Measurements from ENCODE around the gene CA10.

Gene CA10

DNA sequence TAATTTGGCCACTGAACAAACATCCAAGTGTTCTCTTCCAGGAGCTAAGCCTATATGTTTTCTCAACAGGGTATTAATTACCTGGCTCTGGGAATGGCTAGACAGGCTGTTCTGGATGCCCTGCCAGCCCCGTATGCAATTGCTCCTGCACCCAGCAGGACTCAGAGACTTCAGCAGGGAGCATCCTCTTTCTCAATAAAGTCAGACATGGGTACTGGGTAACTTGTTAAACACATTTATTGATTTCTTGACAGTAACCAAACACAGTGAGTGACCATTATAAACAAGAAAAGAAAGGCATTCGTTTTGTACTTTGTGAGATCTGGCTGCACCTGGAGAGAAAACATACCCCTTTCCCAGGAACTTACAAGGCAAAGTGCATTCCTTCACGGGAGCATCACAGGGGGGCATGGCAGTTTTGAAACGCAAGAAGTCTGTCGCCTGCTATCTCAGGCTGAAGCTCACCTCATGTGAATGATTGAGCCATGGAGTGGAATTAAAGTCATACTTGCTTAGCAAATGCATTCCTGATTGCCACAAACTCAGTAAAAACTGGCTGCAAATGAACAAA lies 528.3 kb downstream of the CA10 start:
- DNase-seq, result no peak

- no peak for DNase-seq
Observed at GRCh38 chr17:51629232-51629631, 529.3 kb downstream of the CA10 start.

- DNase-seq, result no peak
Observed at GRCh38 chr17:51627779-51628178, 530.7 kb downstream of the CA10 start.

- DNase-seq, result no peak
Observed at GRCh38 chr17:51618476-51618875, 540.0 kb downstream of the CA10 start.

DNA sequence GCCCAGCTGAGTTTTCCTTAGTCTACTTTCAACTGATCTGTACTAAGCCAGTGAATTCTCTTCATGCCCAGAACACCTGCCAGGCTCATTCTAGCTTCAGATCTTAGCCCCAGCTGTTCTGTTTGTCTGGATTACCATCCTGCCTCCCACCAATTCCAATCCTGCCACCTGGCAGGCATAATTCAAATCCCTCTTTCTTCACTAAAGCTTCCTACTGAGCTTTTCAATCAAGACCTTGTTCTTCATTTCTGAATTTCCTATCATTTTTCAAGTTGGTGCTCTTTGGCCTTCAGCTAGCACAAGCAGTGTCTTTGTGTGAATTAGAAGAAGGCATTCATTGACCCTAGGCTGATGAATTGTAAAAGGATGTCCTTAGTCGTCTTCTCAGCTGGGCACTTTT lies 540.5 kb downstream of the CA10 start:
- DNase-seq, result no peak

GRCh38 chr17:51613255-51613654 lies 545.3 kb downstream of the CA10 start:
- no peak for DNase-seq

DNA sequence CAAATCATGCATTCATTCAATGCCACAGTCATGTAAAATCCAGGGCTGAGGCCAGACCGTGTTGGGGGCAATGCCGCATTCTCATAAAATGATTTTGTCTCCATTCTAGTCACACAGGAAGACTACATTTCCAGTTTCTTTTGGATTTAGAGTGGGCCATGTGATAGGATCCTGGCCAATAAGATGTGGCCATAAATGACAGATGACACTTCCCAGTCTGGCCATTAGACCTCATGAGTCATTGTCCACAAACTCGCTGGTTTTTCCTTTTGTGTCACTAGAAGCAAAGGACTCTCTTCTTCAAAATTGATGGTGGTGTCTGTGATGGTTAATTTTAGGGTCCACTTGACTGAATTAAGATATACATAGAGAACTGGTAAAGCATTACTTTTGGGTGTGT lies 545.8 kb downstream of the CA10 start:
- DNase-seq, result no peak

DNA sequence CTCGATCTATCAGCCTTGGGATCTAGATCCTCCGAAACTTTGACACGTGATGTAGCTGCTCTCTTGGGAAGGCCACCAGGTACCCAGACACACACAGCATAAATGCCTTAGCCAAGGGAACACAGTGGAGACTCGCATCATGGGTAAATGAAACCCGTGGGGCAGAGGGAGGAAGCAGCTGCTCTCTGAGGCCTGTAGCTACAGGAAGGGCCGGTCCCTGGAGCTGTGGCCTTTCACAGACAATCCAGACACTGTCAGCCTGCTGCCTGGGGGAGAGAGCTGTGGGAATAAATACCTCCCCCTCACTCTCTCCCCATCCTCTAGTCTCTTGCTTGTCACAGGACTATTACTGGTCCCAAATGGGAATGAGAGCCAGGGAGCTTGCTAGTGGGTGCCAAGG lies 546.9 kb downstream of the CA10 start:
- no peak for DNase-seq

GRCh38 chr17:51610834-51611233 lies 547.7 kb downstream of the CA10 start:
- DNase-seq, result no peak

DNA sequence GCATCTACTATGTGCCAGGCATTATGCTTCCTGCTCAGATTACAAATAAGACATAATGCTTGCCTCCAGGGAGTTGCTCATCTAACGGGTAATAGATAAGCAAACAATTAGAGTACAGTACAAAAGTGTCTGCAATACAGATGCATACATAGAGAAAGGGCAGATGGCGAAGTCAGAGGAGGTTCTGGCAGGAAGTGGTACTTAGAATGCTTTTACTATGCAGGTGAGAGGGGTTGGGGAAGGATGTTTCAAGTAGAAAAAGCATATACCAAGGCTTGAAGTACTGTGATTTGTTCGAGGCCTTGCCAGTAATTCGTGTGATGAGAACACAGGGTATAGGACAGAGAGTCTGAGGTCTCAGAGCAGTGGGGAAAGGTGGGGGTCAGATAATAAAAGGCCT lies 548.4 kb downstream of the CA10 start:
- no peak for DNase-seq

GRCh38 chr17:51608251-51608933 lies 550.1 kb downstream of the CA10 start:
- no peak for DNase-seq

DNA sequence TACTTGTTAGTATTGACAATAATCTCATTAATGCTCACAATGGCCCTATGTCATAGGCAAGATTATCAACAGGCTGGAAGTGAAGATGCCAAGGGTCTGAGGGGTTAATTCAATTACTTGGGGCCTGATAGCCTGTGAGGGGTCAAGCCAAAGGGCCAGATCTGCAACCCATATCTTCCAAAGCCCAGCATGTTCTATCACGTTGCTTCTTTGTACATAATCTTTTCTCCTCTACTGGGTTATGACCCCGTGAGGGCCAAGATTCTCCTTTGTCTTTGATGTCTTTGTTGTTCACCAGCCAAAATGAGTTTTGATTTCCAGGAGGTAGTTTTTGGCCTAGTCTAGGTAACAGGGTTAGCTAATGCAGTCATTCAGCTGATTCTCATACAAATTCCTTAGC lies 551.0 kb downstream of the CA10 start:
- no peak for DNase-seq

- no peak for DNase-seq
Observed at GRCh38 chr17:51604299-51605020, 554.1 kb downstream of the CA10 start.

- no peak for DNase-seq
Observed at GRCh38 chr17:51601622-51602261, 556.8 kb downstream of the CA10 start.

DNA sequence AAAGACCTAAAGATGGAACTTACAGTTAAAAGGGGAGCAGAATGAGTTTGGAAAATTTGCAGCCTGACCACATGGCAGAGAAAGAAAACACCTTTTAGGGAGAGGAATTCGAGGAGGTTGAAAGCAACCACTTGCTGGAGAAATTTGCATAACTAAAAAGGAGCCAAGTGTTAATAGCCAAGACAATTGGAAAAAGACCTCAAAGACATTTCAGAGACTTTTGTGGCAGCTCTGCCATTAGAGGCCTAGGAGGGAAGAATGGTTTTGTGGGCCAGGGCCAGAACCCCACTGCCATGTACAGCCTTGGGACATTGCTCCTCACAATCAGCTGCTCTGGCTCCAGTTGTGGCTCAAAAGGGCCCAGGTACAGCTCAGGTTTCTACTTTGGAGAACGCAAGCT lies 559.7 kb downstream of the CA10 start:
- DNase-seq, result no peak

- no peak for DNase-seq
Observed at GRCh38 chr17:51597345-51597744, 561.2 kb downstream of the CA10 start.

DNA sequence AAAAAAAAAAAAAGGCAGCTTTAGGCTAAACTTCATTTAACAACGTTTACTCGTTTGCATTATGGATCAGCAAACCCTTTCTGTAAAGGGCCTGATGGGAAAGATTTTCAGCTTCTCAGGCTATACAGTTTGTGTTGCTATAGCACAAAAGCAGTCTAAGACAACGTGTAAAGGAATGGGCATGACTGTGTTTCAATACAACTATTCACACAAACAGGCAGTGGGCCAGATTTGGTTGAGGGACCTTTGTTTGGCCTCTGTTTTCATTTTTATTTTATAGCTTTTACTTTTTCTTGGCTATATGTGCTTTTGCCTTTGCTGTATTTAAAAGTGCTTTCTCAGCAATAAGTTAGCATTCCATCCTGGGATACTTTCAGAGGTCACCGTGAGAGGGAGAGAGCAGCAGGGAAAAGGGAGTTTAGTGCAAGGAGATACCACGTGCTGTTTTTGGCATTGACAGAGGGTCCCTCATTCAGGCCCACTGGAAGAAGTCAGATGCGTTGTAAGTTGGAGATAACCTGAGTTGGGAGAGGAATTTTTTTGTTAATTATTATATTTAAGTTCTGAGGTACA lies 562.6 kb downstream of the CA10 start:
- no peak for DNase-seq

GRCh38 chr17:51590071-51590656 lies 568.4 kb downstream of the CA10 start:
- DNase-seq, result no peak

GRCh38 chr17:51588063-51588462 lies 570.5 kb downstream of the CA10 start:
- no peak for DNase-seq

DNA sequence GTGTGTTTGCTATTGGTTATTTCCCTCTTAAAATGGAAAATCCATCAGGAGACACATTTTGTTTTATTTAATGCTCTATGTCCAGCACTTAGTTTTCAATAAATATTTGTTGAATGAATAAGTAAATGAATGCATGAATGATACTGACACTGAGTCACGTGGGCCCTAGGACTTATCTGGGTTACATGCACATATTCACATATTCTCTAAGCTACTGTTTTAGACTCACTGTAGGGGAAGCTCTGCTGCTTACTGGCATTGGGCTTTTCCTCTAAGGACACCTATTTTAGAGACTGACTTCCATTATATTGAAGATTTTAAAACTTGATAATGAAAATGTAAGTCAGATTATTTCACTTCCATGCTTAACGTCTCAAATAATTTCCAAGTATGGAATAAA lies 571.0 kb downstream of the CA10 start:
- DNase-seq, result no peak

GRCh38 chr17:51585514-51586104 lies 572.9 kb downstream of the CA10 start:
- DNase-seq, result peak in 1 of 2 experiments; percentile 34

GRCh38 chr17:51580869-51581268 lies 577.6 kb downstream of the CA10 start:
- DNase-seq, result no peak
